Measurements from ENCODE around the gene CAPS. TPM values are rescaled to one million over a fixed set of nuclear protein-coding genes. Genes with fewer than 3 reads are reported as not detected.
"Not testable (repeated sequence)": the region's sequence is repeated elsewhere in the genome, so short reads cannot be mapped to it uniquely, and the experiment has no call there.

CAPS gene
- total RNA-seq, 3 donors from 2014 or later: 9.4 to 19.0 (median 16.4) TPM

GRCh38 chr19:5870986-5871394 is 43.1 kb upstream of the CAPS start:
- DNase-seq (ENCODE audit: low spot score in 2 of 2): no peak
- no peaks in the 10 kb centered on the region for H3K36me3 ChIP-seq
- H3K4me1 ChIP-seq: no peaks in the 10 kb centered on the region
- H3K27ac ChIP-seq: no peak overlapping the region
- H3K27me3 ChIP-seq: no peaks in the 10 kb centered on the region
- H3K4me3 ChIP-seq: no peak overlapping the region
- TF ChIP-seq CTCF (IDR thresholded peaks at IDR 0.05): no peak
- no peak for TF ChIP-seq POLR2AphosphoS5 (IDR thresholded peaks at IDR 0.05)
- TF ChIP-seq POLR2A (IDR thresholded peaks at IDR 0.05): no peak
- intact Hi-C loops (cut with DNase I; ENCODE audit: low total_unique reads): no loop called here
- no peaks in the 10 kb centered on the region for H3K9me3 ChIP-seq

GRCh38 chr19:5873617-5874199 is 40.3 kb upstream of the CAPS start:
- DNase-seq (ENCODE audit: low spot score in 2 of 2): no peak
- Histone ChIP-seq H3K4me3 (no peak overlapping the region), H3K27ac (no peak overlapping the region), H3K27me3 (peaks cover 0 to 4% of the 10 kb centered on the region in 2 donors), H3K9me3 (no peaks in the 10 kb centered on the region), H3K4me1 (peaks cover 0 to 3% of the 10 kb centered on the region in 2 donors), H3K36me3 (no peaks in the 10 kb centered on the region)
- intact Hi-C loops (cut with DNase I; ENCODE audit: low total_unique reads): no loop called here
- TF ChIP-seq POLR2A (IDR thresholded peaks at IDR 0.05) (no peak), POLR2AphosphoS5 (IDR thresholded peaks at IDR 0.05) (no peak), CTCF (IDR thresholded peaks at IDR 0.05) (no peak)

GRCh38 chr19:5874496-5874895 is 39.6 kb upstream of the CAPS start:
- H3K27me3 ChIP-seq; H3K9me3 ChIP-seq; intact Hi-C loops (cut with DNase I; ENCODE audit: low total_unique reads); H3K36me3 ChIP-seq; H3K4me3 ChIP-seq; DNase-seq (ENCODE audit: low spot score in 2 of 2); H3K27ac ChIP-seq; H3K4me1 ChIP-seq: not testable (repeated sequence)

- H3K36me3 ChIP-seq: no peaks in the 10 kb centered on the region
- peaks cover 7 to 9% of the 10 kb centered on the region in 2 donors for H3K4me1 ChIP-seq
- no peaks in the 10 kb centered on the region for H3K9me3 ChIP-seq
- TF ChIP-seq POLR2AphosphoS5 (IDR thresholded peaks at IDR 0.05): no peak
- no peak for TF ChIP-seq CTCF (IDR thresholded peaks at IDR 0.05)
- no peak for TF ChIP-seq POLR2A (IDR thresholded peaks at IDR 0.05)
- peak overlapping the region; percentile 50 to 66 for H3K27ac ChIP-seq
- H3K27me3 ChIP-seq: peaks cover 0 to 4% of the 10 kb centered on the region in 2 donors
- intact Hi-C loops (cut with DNase I; ENCODE audit: low total_unique reads): no loop called here
- no peak overlapping the region for H3K4me3 ChIP-seq
- no peak for DNase-seq (ENCODE audit: low spot score in 2 of 2)
Observed at GRCh38 chr19:5877427-5877826, 36.6 kb upstream of the CAPS start.

GRCh38 chr19:5877882-5878281 is 36.2 kb upstream of the CAPS start:
- Histone ChIP-seq H3K4me3 (no peak overlapping the region), H3K27ac (peak overlapping the region; percentile 50 to 66), H3K4me1 (peaks cover 7 to 9% of the 10 kb centered on the region in 2 donors), H3K36me3 (no peaks in the 10 kb centered on the region), H3K9me3 (no peaks in the 10 kb centered on the region), H3K27me3 (peaks cover 0 to 4% of the 10 kb centered on the region in 2 donors)
- DNase-seq (ENCODE audit: low spot score in 2 of 2): no peak
- no peak for TF ChIP-seq CTCF (IDR thresholded peaks at IDR 0.05)
- no peak for TF ChIP-seq POLR2AphosphoS5 (IDR thresholded peaks at IDR 0.05)
- TF ChIP-seq POLR2A (IDR thresholded peaks at IDR 0.05): no peak
- intact Hi-C loops (cut with DNase I; ENCODE audit: low total_unique reads): no loop called here
